GM12878 (cell line): ENCODE results near the gene SEPTIN1. TPM values are rescaled to one million over a fixed set of nuclear protein-coding genes. Genes with fewer than 3 reads are reported as not detected.

ENCODE experiments used
- ASH2L ChIP-seq: fragments of 300-600, 200-600 bp; sonication (generic); IDR thresholded peaks from 2 replicates; pipeline ENCODE4 v1.6.1; 2017; ENCODE audit warnings: low read depth, mild to moderate bottlenecking, borderline replicate concordance
- ATF2 ChIP-seq: IDR thresholded peaks from 2 replicates; pipeline ENCODE4 v1.6.1; 2012; ENCODE audit warnings: low read length, inconsistent platforms
- CBX5 ChIP-seq: sonication (generic); IDR thresholded peaks from 2 replicates; pipeline ENCODE4 v1.6.1; 2016; ENCODE audit warnings: low read depth, moderate library complexity, mild to moderate bottlenecking, inconsistent platforms
- CHD2 ChIP-seq: IDR thresholded peaks from 2 replicates; pipeline ENCODE4 v1.6.1; 2011; ENCODE audit warnings: low read depth, low read length, improper control_type of control experiment, borderline replicate concordance
- DPF2 ChIP-seq: fragments of 450-650 bp; IDR thresholded peaks from 2 replicates; pipeline ENCODE4 v1.6.1; 2017; ENCODE audit warnings: mild to moderate bottlenecking
- EED ChIP-seq: sonication (generic); IDR thresholded peaks from 2 replicates; pipeline ENCODE4 v1.6.1; 2016; ENCODE audit warnings: antibody characterized with exemption, low read depth
- EGR1 ChIP-seq, 2 experiments: IDR thresholded peaks; 1 replicate in 1 of 2; 2 replicates in 1 of 2; pipeline ENCODE4 v1.6.1; 2011 to 2012; ENCODE audit warnings: low read depth in 2 of 2, low read length in 2 of 2, borderline replicate concordance in 1 of 2, mild to moderate bottlenecking in 1 of 2, moderate library complexity in 1 of 2
- ETV6 ChIP-seq, 2 experiments: fragments of 450-650 bp in 1 of 2; IDR thresholded peaks in 1 of 2; conservative IDR thresholded peaks in 1 of 2; 2 replicates each; pipeline ENCODE4 v1.6.1; 2014; ENCODE audit warnings: antibody characterized with exemption in 1 of 2, borderline replicate concordance in 1 of 2, low read depth in 1 of 2, mild to moderate bottlenecking in 1 of 2, moderate library complexity in 1 of 2
- FOXK2 ChIP-seq: fragments of 450-650 bp; IDR thresholded peaks from 2 replicates; pipeline ENCODE4 v1.6.1; 2017; ENCODE audit warnings: mild to moderate bottlenecking, moderate library complexity
- GABPA ChIP-seq: IDR thresholded peaks from 2 replicates; pipeline ENCODE4 v1.6.1; 2014; ENCODE audit warnings: antibody characterized with exemption, low read depth, mild to moderate bottlenecking, inconsistent platforms
- GATAD2B ChIP-seq: fragments of 450-650 bp; conservative IDR thresholded peaks from 2 replicates; pipeline ENCODE4 v1.6.1; 2017; ENCODE audit warnings: low read depth, mild to moderate bottlenecking, moderate library complexity
- JUND ChIP-seq: IDR thresholded peaks from 2 replicates; pipeline ENCODE4 v1.6.1; 2012; ENCODE audit warnings: low read depth, mild to moderate bottlenecking, low read length, improper control_type of control experiment, moderate library complexity
- KLF5 ChIP-seq: fragments of 450-650 bp; IDR thresholded peaks from 2 replicates; pipeline ENCODE4 v1.6.1; 2014; ENCODE audit warnings: mild to moderate bottlenecking; ENCODE audit not compliant: partially characterized antibody
- MAX ChIP-seq: IDR thresholded peaks from 2 replicates; pipeline ENCODE4 v1.6.1; 2012; ENCODE audit warnings: low read depth, low read length, improper control_type of control experiment
- MTA2 ChIP-seq: fragments of 450-650 bp; IDR thresholded peaks from 2 replicates; pipeline ENCODE4 v1.6.1; 2016; ENCODE audit warnings: low read depth, mild to moderate bottlenecking, moderate library complexity
- NBN ChIP-seq: fragments of 450-650 bp; IDR thresholded peaks from 2 replicates; pipeline ENCODE4 v1.6.1; 2016
- NFYB ChIP-seq: IDR thresholded peaks from 2 replicates; pipeline ENCODE4 v1.6.1; 2011; ENCODE audit warnings: low read depth, mild to moderate bottlenecking, low read length, improper control_type of control experiment, moderate library complexity; ENCODE audit not compliant: insufficient read depth
- NR2C2 ChIP-seq: IDR thresholded peaks from 2 replicates; pipeline ENCODE4 v1.6.1; 2011; ENCODE audit warnings: borderline replicate concordance, low read depth; ENCODE audit not compliant: control insufficient read depth, insufficient read length
- POLR2AphosphoS2 ChIP-seq: IDR thresholded peaks from 2 replicates; pipeline ENCODE4 v1.6.1; 2011; ENCODE audit warnings: low read depth, mild to moderate bottlenecking, low read length, improper control_type of control experiment, moderate library complexity
- POU2F2 ChIP-seq: IDR thresholded peaks from 3 replicates; pipeline ENCODE4 v1.6.1; 2011; ENCODE audit warnings: low read depth, mild to moderate bottlenecking, low read length, borderline replicate concordance
- RFX5 ChIP-seq: IDR thresholded peaks from 2 replicates; pipeline ENCODE4 v1.6.1; 2011; ENCODE audit warnings: low read depth, low read length, improper control_type of control experiment
- SKIL ChIP-seq: fragments of 450-650 bp; IDR thresholded peaks from 2 replicates; pipeline ENCODE4 v1.6.1; 2017; ENCODE audit warnings: mild to moderate bottlenecking, low read depth, inconsistent platforms; ENCODE audit not compliant: poor library complexity, severe bottlenecking
- SP1 ChIP-seq: IDR thresholded peaks from one replicate; pipeline ENCODE4 v1.6.1; 2011; ENCODE audit warnings: low read depth, low read length
- SREBF1 ChIP-seq: IDR thresholded peaks from 2 replicates; pipeline ENCODE4 v1.6.1; 2012; ENCODE audit warnings: mild to moderate bottlenecking, low read length
- TBL1XR1 ChIP-seq: IDR thresholded peaks from 2 replicates; pipeline ENCODE4 v1.6.1; 2012; ENCODE audit warnings: low read depth, low read length, improper control_type of control experiment
- ZNF217 ChIP-seq: fragments of 450-650 bp; IDR thresholded peaks from 2 replicates; pipeline ENCODE4 v1.6.1; 2017; ENCODE audit warnings: antibody characterized with exemption, mild to moderate bottlenecking
- ZNF24 ChIP-seq: fragments of 450-650 bp; IDR thresholded peaks from 2 replicates; pipeline ENCODE4 v1.6.1; 2017; ENCODE audit warnings: antibody characterized with exemption, mild to moderate bottlenecking
- ZNF274 ChIP-seq: IDR thresholded peaks from one replicate; pipeline ENCODE4 v1.8.0; 2011; ENCODE audit not compliant: insufficient read length, insufficient read depth
- ZSCAN29 ChIP-seq: fragments of 450-650 bp; IDR thresholded peaks from 2 replicates; pipeline ENCODE4 v1.6.1; 2017; ENCODE audit warnings: mild to moderate bottlenecking, moderate library complexity
- polyA plus RNA-seq, 11 experiments: library from polyadenylated mRNA; depleted of rRNA in 4 of 11; unstranded in 6 of 11; stranded (reverse) in 5 of 11; fragments of >200 nt; fragmentation: Nextera tagmentation in 4 of 11; fragmentation: Illumina TruSeq in 1 of 11; extraction: Ambion mirVana in 4 of 11; extraction: Trizol in 1 of 11; gene quantifications; 1 replicate in 1 of 11; 2 replicates in 10 of 11; pipeline versions ENCODE4 v1.2.1 to v1.2.3, GENCODE V29; 2011 to 2016; ENCODE audit warnings: inconsistent platforms in 2 of 11, missing spikeins in 2 of 11, low read depth in 1 of 11
- total RNA-seq, 4 experiments: library from RNA; depleted of rRNA in 3 of 4; stranded (reverse); fragments of >200 nt in 3 of 4; fragmentation: Illumina TruSeq in 1 of 4; extraction: Trizol in 1 of 4; gene quantifications; 2 replicates each; pipeline versions ENCODE4 v1.2.1 to v1.2.3, GENCODE V29; 2013 to 2021

Gene SEPTIN1
- total and polyA plus RNA-seq, 10 of the 15 experiments (the other 5 are each of a cell fraction or from before 2014, with no cell fraction given), result 2.8 to 153 (median 94.1) TPM

GRCh38 chr16:30350134-30350871 lies 32.1 kb downstream of the SEPTIN1 start (continued):
- peak; percentile 94 for TF ChIP-seq SKIL
- TF ChIP-seq ZNF24, result peak; percentile 12; the same call in 1 of the 2 replicates
- peak; percentile 55; the same call in 1 of the 2 replicates for TF ChIP-seq FOXK2
- TF ChIP-seq CHD2, result peak; percentile 69; the same call in 1 of the 2 replicates
- TF ChIP-seq ZNF274, result no peak
- no peak for TF ChIP-seq NR2C2
- peak in 1 of 2 experiments; percentile 74; a peak in 2 of 4 replicates for TF ChIP-seq ETV6 (conservative IDR thresholded peaks at IDR 0.05 in 1 of 2, IDR thresholded peaks at IDR 0.05 in 1 of 2; ENCODE audit: borderline replicate concordance in 1 of 2, low read depth in 1 of 2)
- TF ChIP-seq ASH2L, result no peak
- peak; percentile 93 for TF ChIP-seq DPF2
- peak; percentile 30 for TF ChIP-seq SP1
- peak; percentile 95 for TF ChIP-seq TBL1XR1
- 0 out of 2 replicates have a peak, but pooled peaks have one; percentile 10 for TF ChIP-seq MAX
- peak; percentile 89 for TF ChIP-seq ATF2
- TF ChIP-seq ZNF217, result peak; percentile 78; the same call in 1 of the 2 replicates
- peak; percentile 87; the same call in 1 of the 3 replicates for TF ChIP-seq POU2F2
- TF ChIP-seq NBN, result peak; percentile 97
- peak; percentile 26; the same call in 1 of the 2 replicates for TF ChIP-seq JUND
- TF ChIP-seq POLR2AphosphoS2, result 0 out of 2 replicates have a peak, but pooled peaks have one; percentile 1
- TF ChIP-seq EGR1 (IDR thresholded peaks at IDR 0.05; ENCODE audit: borderline replicate concordance in 1 of 2, low read depth in 2 of 2, low read length in 2 of 2), result no peak
- TF ChIP-seq SREBF1, result no peak
- TF ChIP-seq RFX5, result no peak
- peak; percentile 61; the same call in 1 of the 2 replicates for TF ChIP-seq GATAD2B
- peak; percentile 25 for TF ChIP-seq KLF5
- peak; percentile 84 for TF ChIP-seq EED
- TF ChIP-seq NFYB, result peak; percentile 54; the same call in 1 of the 2 replicates
- TF ChIP-seq GABPA, result peak; percentile 50; the same call in 1 of the 2 replicates
- TF ChIP-seq ZSCAN29, result 0 out of 2 replicates have a peak, but pooled peaks have one; percentile 41
- peak; percentile 96 for TF ChIP-seq MTA2
- TF ChIP-seq CBX5, result peak; percentile 89
